GM18907 (cell line): ENCODE measurements around the gene BNC1.

Source experiments
- ATAC-seq: cut with Tn5 transposase; IDR thresholded peaks from one replicate; pipeline ENCODE4 v1.9.1; 2021; ENCODE audit warnings: mild to moderate bottlenecking, moderate library complexity; ENCODE audit not compliant: unreplicated experiment

Gene BNC1

GRCh38 chr15:83300826-83301225, 16.4 kb upstream of the BNC1 start:
- ATAC-seq: no peak

- no peak for ATAC-seq
Measured at GRCh38 chr15:83299462-83299861, 15.0 kb upstream of the BNC1 start.

DNA sequence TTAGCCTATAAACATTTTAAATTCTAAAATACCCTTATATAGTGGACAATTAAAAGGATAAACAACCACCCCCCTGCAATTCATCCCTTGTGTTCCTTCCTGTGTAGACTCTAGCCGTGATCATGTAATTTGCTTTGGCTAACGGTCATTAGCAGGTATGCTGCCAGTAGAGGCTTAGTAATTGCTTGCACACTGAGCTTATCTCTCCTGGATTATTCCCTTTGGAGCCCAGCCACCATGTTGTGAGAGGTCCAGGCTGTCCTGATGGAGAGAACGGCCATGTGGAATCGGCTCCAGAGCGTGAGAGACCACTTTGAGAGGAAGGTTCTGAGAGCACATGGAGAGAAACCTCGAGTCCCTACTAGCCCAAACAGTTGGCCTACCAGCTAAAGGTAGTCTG, 11.0 kb upstream of the BNC1 start:
- ATAC-seq: no peak

DNA sequence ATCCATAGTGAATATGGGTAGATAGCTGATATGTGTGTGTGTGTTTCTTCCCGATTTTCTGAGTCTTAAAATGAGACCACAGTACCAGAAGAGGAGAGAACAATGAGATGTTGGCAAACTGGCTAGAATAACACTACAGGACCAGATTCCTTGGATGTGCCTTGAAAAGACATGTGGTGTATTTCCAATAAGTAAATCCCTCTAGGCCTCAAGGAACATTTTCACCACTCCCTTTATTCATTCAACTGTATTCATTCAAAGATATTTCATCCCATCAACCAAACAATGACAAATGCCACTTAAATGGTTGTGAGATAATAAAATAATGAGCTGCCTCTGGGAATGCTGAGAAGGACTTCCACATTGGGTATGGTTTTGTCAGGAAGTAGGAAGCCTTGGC, 8.7 kb upstream of the BNC1 start:
- ATAC-seq: no peak

GRCh38 chr15:83292317-83292716, 7.9 kb upstream of the BNC1 start:
- no peak for ATAC-seq

DNA sequence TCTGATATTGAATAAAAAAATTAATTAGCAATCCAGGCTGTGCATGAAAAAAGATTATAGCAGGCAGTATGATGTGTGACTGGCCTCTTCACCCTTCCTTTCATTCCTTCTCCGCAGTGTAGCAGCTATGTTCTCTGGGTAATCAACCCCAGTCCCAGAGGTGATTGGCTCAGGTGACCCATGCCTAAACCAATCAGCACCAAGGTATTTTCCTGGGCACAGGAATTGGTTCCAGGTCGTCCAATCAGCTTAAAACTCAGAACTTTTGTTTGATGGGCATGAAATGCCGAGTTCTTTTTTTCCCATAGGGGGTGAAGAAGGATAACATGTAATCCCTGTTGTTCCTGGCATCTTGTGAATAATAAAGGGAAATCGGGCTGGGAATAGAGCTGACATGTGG, 5.8 kb upstream of the BNC1 start:
- no peak for ATAC-seq

GRCh38 chr15:83289160-83289559, 4.7 kb upstream of the BNC1 start:
- no peak for ATAC-seq

- ATAC-seq: no peak
Measured at GRCh38 chr15:83288381-83288801, 3.9 kb upstream of the BNC1 start.

DNA sequence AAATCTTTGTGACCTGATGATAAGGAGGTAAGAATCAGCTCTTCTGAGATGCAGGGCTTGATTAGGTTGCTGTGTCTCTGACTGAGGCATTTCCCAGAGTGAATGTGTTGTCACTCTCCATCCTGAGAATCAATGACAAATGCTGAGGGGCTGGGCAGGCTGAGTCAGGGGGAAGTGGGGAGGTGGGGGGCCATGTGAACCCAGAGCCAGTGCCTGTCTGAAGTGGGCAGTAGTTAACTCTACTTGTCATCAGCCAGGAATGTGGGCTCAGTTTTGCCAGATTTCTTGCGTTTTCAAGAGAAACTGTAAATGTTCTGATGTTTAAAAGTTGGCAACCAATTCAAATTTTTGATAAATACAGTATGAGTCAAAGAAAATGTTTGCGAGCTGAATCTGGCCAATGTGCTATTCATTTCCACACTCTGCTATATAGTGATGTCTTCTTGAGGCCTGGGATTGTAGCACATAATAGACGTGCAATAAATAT, 3.1 kb upstream of the BNC1 start:
- ATAC-seq: no peak

GRCh38 chr15:83285979-83286553, 1.6 kb upstream of the BNC1 start:
- ATAC-seq: no peak

- no peak for ATAC-seq
Measured at GRCh38 chr15:83285284-83285978, 967 bp upstream of the BNC1 start.

GRCh38 chr15:83283813-83284558, 478 bp downstream of the BNC1 start:
- ATAC-seq: no peak

GRCh38 chr15:83283138-83283812, 1.2 kb downstream of the BNC1 start:
- ATAC-seq: no peak

DNA sequence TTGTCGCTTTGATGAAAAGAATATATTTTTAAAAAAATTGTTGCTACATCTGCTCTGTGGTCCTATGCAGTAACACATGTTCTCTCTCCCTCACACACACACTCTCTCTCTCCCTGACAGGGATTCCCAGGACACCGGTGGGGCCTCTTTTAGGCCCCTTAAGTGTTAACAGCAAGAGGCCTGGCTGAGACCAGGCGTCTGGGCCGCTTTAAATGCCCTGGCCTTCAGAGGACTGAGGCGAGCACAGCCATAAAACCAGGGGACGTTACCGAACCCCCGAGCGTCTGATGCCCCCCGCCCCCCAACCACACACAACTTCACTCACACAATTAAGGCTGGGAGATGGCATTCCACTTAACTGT, 1.7 kb downstream of the BNC1 start:
- no peak for ATAC-seq

DNA sequence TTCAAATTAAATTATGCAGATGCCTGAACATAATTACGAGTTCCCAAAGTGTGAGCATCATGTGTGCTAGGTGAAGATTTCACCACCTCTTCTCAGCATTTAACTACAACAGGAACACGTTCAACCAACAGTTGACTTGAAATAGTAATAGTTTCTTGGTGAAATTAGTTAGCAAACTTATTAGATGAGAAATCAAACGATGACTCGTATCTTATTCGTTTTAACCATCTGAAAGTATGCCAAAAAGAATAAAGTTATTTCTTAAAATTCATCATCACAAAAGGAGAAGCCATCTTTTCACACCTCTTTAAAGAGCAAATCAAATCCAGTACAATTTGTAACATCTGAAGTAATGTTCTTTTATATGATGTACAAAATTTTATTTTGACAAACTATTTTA, 2.3 kb downstream of the BNC1 start:
- no peak for ATAC-seq

GRCh38 chr15:83278191-83278590, 6.3 kb downstream of the BNC1 start:
- ATAC-seq: no peak

GRCh38 chr15:83276661-83277060, 7.8 kb downstream of the BNC1 start:
- ATAC-seq: no peak

GRCh38 chr15:83275412-83275811, 9.1 kb downstream of the BNC1 start:
- ATAC-seq: no peak

DNA sequence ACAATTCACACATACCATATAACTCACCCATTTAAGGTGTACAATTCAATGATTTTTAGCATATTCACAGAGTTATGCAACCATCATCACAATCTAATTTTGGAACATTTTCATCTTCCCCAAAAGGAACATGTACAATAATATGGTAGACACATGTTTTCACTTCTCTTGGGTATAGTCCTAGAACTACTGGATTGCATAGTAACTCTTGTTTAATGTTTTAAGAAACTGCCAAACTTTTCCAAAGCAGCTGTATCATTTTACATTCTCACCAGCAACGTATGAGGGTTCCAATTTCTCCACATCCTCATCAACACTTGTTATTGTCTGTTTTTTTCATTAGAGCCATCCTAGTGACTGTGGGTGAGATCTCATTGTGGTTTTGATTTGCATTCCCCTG, 14.3 kb downstream of the BNC1 start:
- ATAC-seq: no peak

- no peak for ATAC-seq
Measured at GRCh38 chr15:83268147-83268546, 16.3 kb downstream of the BNC1 start.

GRCh38 chr15:83262594-83263315, 21.7 kb downstream of the BNC1 start:
- ATAC-seq: no peak
